Common myeloid progenitor, CD34-positive (primary cell): ENCODE data around the gene RNF11. TPM values are rescaled to one million over a fixed set of nuclear protein-coding genes. Genes with fewer than 3 reads are reported as not detected.
A peak's percentile ranks its signal among the peaks of the same experiment; 100 is the strongest.

Experiments
- CTCF ChIA-PET: fragments of 350-600 bp; sonication (Branson Sonifier 250); formaldehyde crosslinking; loops from one replicate; lab custom pipeline; 2021; ENCODE audit warnings: antibody characterized with exemption; lab: Charles Lee
- POLR2A ChIA-PET: fragments of 350-600 bp; sonication (Branson Sonifier 250); formaldehyde crosslinking; loops from one replicate; lab custom pipeline; 2021; ENCODE audit warnings: antibody characterized with exemption; lab: Charles Lee
- DNase-seq, 3 donors: peaks; one replicate each; pipeline versions ENCODE4 v3.0.0 to v3.0.0-alpha.2; 2013
- H3K27ac ChIP-seq, 2 experiments: 1 replicate in 1 of 2; 2 replicates in 1 of 2; pipeline ENCODE4 v1.7.0; 2013; ENCODE audit warnings: inconsistent platforms in 2 of 2, low read length in 2 of 2, mild to moderate bottlenecking in 2 of 2, low read depth in 1 of 2, moderate library complexity in 1 of 2; ENCODE audit not compliant: severe bottlenecking in 2 of 2, insufficient read depth in 1 of 2, poor library complexity in 1 of 2
- H3K27me3 ChIP-seq, 5 experiments: replicated peaks in 2 of 5; 1 replicate in 3 of 5; 2 replicates in 2 of 5; pipeline versions ENCODE4 v1.6.1 to v1.7.0; 2013; ENCODE audit warnings: low read length in 4 of 5, mild to moderate bottlenecking in 2 of 5, moderate library complexity in 2 of 5, inconsistent platforms in 1 of 5; ENCODE audit not compliant: insufficient read depth in 5 of 5, control insufficient read depth in 4 of 5
- H3K36me3 ChIP-seq, 4 experiments: 1 replicate in 2 of 4; 2 replicates in 2 of 4; pipeline versions ENCODE4 v1.6.1 to v1.7.0; 2013; ENCODE audit warnings: low read length in 3 of 4, control low read depth in 1 of 4, mild to moderate bottlenecking in 1 of 4; ENCODE audit not compliant: control insufficient read depth in 4 of 4, insufficient read depth in 4 of 4
- H3K4me1 ChIP-seq, 4 experiments: 1 replicate in 3 of 4; 2 replicates in 1 of 4; pipeline versions ENCODE4 v1.6.1 to v1.7.1; 2013; ENCODE audit warnings: low read length in 3 of 4, mild to moderate bottlenecking in 3 of 4, control low read depth in 1 of 4, inconsistent platforms in 1 of 4, moderate library complexity in 1 of 4; ENCODE audit not compliant: control insufficient read depth in 4 of 4, insufficient read depth in 4 of 4; ENCODE audit errors: control extremely low read depth in 1 of 4
- H3K4me3 ChIP-seq, 7 experiments: 1 replicate in 4 of 7; 2 replicates in 3 of 7; pipeline versions ENCODE4 v1.5.1 to v1.7.0; 2013; ENCODE audit warnings: mild to moderate bottlenecking in 7 of 7, low read length in 6 of 7, moderate library complexity in 6 of 7, inconsistent platforms in 2 of 7, low read depth in 2 of 7, control low read depth in 1 of 7; ENCODE audit not compliant: insufficient read depth in 4 of 7, control insufficient read depth in 1 of 7; ENCODE audit errors: extremely low read depth in 1 of 7
- H3K9me3 ChIP-seq, 5 experiments: 1 replicate in 4 of 5; 2 replicates in 1 of 5; pipeline versions ENCODE4 v1.6.1 to v1.7.1; 2013; ENCODE audit warnings: low read length in 4 of 5, mild to moderate bottlenecking in 2 of 5, inconsistent platforms in 1 of 5, low read depth in 1 of 5, moderate library complexity in 1 of 5; ENCODE audit not compliant: control insufficient read depth in 4 of 5, insufficient read depth in 2 of 5; ENCODE audit errors: control extremely low read depth in 1 of 5
- WGBS: methylation state at CpG from one replicate; pipeline ENCODE4 v1.1.5; 2013; ENCODE audit not compliant: insufficient coverage; 5-methylcytosine and 5-hydroxymethylcytosine counted together
- polyA plus RNA-seq: library from polyadenylated mRNA; unstranded; fragments of 120-200 nt; gene quantifications from one replicate; pipeline ENCODE4 v1.2.1, GENCODE V29; 2013

The RNF11 gene
- polyA plus RNA-seq, result 80.6 TPM

GRCh38 chr1:51235673-51236530 is at the start of gene RNF11:
TSS of gene RNF11 (plus strand) at chr1:51236273. CDS start at chr1:51236757, 484 bp downstream.
- POLR2A ChIA-PET, result interaction anchor here (1.0 to 1.2 kb wide), 2 partner anchors 19 to 34 kb away, joined by 3 to 4 read pairs; no protein-coding TSS in a partner anchor
- DNase-seq, result peak; percentile 85 to 92 (median 91)
- CTCF ChIA-PET, result interaction anchor here (1.1 to 1.7 kb wide), 3 partner anchors 10 to 65 kb away, joined by 3 to 5 read pairs (median 4); no protein-coding TSS in a partner anchor
- Histone ChIP-seq H3K4me1 (peaks cover 22 to 32% (median 29%) of the 10 kb centered on the region in 4 experiments), H3K27me3 (no peaks in the 10 kb centered on the region), H3K4me3 (peak within 1 kb of the TSS; percentile 85 to 100 (median 95)), H3K36me3 (peaks cover 0 to 4% (median 0%) of the 10 kb centered on the region in 4 experiments), H3K27ac (peak within 1 kb of the TSS; percentile 82 to 93), H3K9me3 (no peaks in the 10 kb centered on the region)
- WGBS, result 0% methylated on average over 35 of the region's 57 CpGs

DNA sequence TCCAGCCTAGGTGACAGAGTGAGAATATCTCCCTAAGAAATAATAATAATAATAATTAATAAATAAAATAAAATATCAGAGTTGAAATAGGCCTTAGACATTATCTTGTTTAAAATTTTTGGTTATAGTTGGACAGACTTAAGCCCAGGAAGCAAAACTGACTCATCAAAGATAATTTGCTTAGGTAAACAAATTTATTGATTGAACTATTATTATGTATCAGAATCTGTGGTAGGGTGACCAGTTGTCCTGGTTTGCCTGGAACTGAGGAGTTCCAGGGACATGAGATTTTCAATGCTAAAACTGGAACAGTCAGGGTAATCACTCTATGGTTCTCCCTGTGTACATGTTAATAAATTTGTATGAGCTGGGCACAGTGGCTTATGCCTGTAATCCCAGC is 47.8 kb upstream of the RNF11 start:
- peaks cover 0 to 9% (median 2%) of the 10 kb centered on the region in 4 experiments for H3K4me1 ChIP-seq
- no peak overlapping the region for H3K4me3 ChIP-seq
- no peak overlapping the region for H3K27ac ChIP-seq
- H3K27me3 ChIP-seq, result no peaks in the 10 kb centered on the region
- no peak for DNase-seq
- H3K9me3 ChIP-seq, result no peaks in the 10 kb centered on the region
- ChIA-PET CTCF (interaction anchor here (1.0 to 5.4 kb wide), 9 partner anchors 9 to 416 kb away, joined by 3 to 43 read pairs (median 4); no protein-coding TSS in a partner anchor), POLR2A (no interaction called here)
- H3K36me3 ChIP-seq, result no peaks in the 10 kb centered on the region

DNA sequence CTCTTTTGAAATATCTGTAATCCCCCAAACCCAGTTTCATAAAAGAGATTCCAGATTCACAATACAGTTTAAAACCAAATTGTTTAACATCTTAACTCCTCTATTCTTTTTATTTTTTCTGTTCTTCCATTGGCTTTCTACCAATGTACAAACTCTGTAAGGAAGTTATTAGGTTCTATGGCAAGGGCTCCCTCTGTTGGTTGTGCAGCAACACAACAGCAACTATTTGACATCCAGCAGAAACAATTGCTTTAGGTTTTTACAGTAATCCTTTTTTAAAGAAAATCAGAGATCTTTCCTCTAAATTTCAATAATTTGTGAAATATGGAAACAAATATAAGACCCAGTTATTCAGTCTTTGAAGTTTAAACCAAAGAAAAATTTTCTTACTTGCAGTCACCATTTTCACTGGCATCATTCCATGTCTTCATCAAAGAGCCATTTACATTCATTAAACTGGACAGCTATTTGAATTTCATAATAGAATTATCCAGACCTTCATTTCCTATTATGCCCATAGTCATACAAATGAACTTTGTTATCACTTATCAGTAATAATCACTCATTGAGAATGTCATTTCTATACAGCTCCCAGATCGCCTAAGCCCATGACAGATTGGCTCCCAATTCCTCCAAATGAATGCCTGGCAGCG is 46.5 kb upstream of the RNF11 start:
- no peak overlapping the region for H3K27ac ChIP-seq
- ChIA-PET CTCF (interaction anchor here (0.7 to 5.4 kb wide), 21 partner anchors 10 to 615 kb away, joined by 3 to 43 read pairs (median 4); no protein-coding TSS in a partner anchor), POLR2A (no interaction called here)
- peaks cover 0 to 9% (median 2%) of the 10 kb centered on the region in 4 experiments for H3K4me1 ChIP-seq
- H3K9me3 ChIP-seq, result no peaks in the 10 kb centered on the region
- no peak overlapping the region for H3K4me3 ChIP-seq
- no peaks in the 10 kb centered on the region for H3K27me3 ChIP-seq
- WGBS, result 91% methylated on average over 1 of the region's 2 CpGs
- peak; percentile 72 to 83 (median 77) for DNase-seq
- H3K36me3 ChIP-seq, result no peaks in the 10 kb centered on the region

- Histone ChIP-seq H3K4me3 (no peak overlapping the region), H3K36me3 (no peaks in the 10 kb centered on the region), H3K27me3 (no peaks in the 10 kb centered on the region), H3K9me3 (no peaks in the 10 kb centered on the region), H3K4me1 (peaks cover 0 to 9% (median 2%) of the 10 kb centered on the region in 4 experiments), H3K27ac (no peak overlapping the region)
- no CpG with 5 or more reads among the region's 1 CpG for WGBS
- ChIA-PET CTCF (interaction anchor here (0.6 to 5.4 kb wide), 13 partner anchors 9 to 416 kb away, joined by 3 to 43 read pairs (median 4); partner anchors contain the start of gene TTC39A), POLR2A (interaction anchor here (0.7 kb wide), 1 partner anchor 438 kb away, joined by 3 read pairs; no protein-coding TSS in a partner anchor)
- DNase-seq, result peak in 2 of 3 donors; percentile 17 to 26
These were observed 45.1 kb upstream of the RNF11 start for GRCh38 chr1:51190961-51191360.

DNA sequence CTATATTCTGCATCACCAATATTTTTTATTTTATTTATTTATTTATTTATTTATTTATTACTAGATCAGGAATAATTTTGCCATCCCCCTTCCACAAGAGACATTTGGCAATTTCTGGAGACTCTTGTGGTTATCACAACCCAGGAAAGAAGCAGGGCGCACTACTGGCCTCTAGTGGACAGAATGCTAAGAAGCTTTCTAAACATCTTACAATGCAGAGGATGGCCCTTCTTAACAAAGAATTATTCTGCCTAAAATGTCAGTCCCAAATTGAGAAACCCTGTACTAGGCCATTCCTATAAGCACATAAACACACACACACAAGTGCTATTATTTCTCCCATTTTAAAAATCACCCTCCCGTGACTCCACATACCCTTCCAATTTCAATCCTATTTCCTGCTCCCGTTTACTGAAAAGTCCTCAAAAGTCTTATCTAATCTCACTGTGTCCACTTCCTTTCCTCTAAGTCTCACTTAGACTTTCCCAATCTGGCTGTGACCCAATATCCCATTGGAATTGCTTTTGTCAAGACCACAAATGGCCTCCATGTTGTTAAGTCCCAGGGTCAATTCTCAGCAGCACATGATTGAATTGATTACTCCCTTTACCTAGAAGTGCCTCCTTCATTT is 43.7 kb upstream of the RNF11 start:
- ChIA-PET POLR2A (no interaction called here), CTCF (interaction anchor here (0.7 to 5.4 kb wide), 13 partner anchors 9 to 443 kb away, joined by 3 to 43 read pairs (median 3); partner anchors contain the start of genes RNF11 and TTC39A)
- Histone ChIP-seq H3K36me3 (no peaks in the 10 kb centered on the region), H3K4me3 (no peak overlapping the region), H3K9me3 (no peaks in the 10 kb centered on the region), H3K4me1 (peaks cover 0 to 9% (median 2%) of the 10 kb centered on the region in 4 experiments), H3K27me3 (no peaks in the 10 kb centered on the region), H3K27ac (no peak overlapping the region)
- peak; percentile 64 to 83 (median 78) for DNase-seq
- WGBS, result 83% methylated on average over 2 of the region's 3 CpGs

GRCh38 chr1:51193564-51193963 is 42.5 kb upstream of the RNF11 start:
- no peaks in the 10 kb centered on the region for H3K27me3 ChIP-seq
- H3K36me3 ChIP-seq, result no peaks in the 10 kb centered on the region
- DNase-seq, result no peak
- no peak overlapping the region for H3K27ac ChIP-seq
- H3K4me3 ChIP-seq, result no peak overlapping the region
- peaks cover 0 to 9% (median 2%) of the 10 kb centered on the region in 4 experiments for H3K4me1 ChIP-seq
- ChIA-PET CTCF (interaction anchor here (0.9 to 1.7 kb wide), 6 partner anchors 8 to 442 kb away, joined by 3 to 5 read pairs (median 4); no protein-coding TSS in a partner anchor), POLR2A (no interaction called here)
- no peaks in the 10 kb centered on the region for H3K9me3 ChIP-seq
